H1 (cell line): ENCODE data around the gene DDX31. TPM values are rescaled to one million over a fixed set of nuclear protein-coding genes. Genes with fewer than 3 reads are reported as not detected.
A peak's percentile ranks its signal among the peaks of the same experiment; 100 is the strongest.

Experiments
- CTCF ChIA-PET: fragments of 300-600 bp; sonication (Branson Sonifier 250); formaldehyde crosslinking; loops from one replicate; lab custom pipeline; 2021; ENCODE audit not compliant: partially characterized antibody; lab: Charles Lee
- POLR2A ChIA-PET: fragments of 300-600 bp; sonication (Branson Sonifier 250); formaldehyde crosslinking; loops from one replicate; lab custom pipeline; 2021; ENCODE audit warnings: inconsistent platforms; ENCODE audit not compliant: partially characterized antibody; lab: Charles Lee
- DNase-seq, 2 experiments: peaks; one replicate each; pipeline versions ENCODE4 v3.0.0 to v3.0.0-alpha.2; 2010 to 2022; ENCODE audit warnings: low spot score in 2 of 2, low read depth in 1 of 2, mixed read lengths in 1 of 2
- FAIRE-seq: peaks from 2 replicates; lab custom pipeline; 2011; peaks lifted over from hg19 to GRCh38; lab: Jason Lieb, UNC
- H2AFZ ChIP-seq: 2 replicates; pipeline ENCODE4 v1.8.1; 2012; ENCODE audit warnings: low read length, inconsistent platforms
- H2AK5ac ChIP-seq: 2 replicates; pipeline ENCODE4 v1.6.1; 2013; ENCODE audit warnings: low read depth, low read length
- H2BK120ac ChIP-seq: replicated peaks from 2 replicates; pipeline ENCODE3; 2013; ENCODE audit warnings: low read depth, low read length, inconsistent platforms
- H2BK12ac ChIP-seq: 2 replicates; pipeline ENCODE4 v1.6.1; 2013; ENCODE audit warnings: low read depth, low read length
- H2BK15ac ChIP-seq: 2 replicates; pipeline ENCODE4 v1.6.1; 2013; ENCODE audit warnings: low read length
- H2BK20ac ChIP-seq: 2 replicates; pipeline ENCODE4 v1.6.1; 2013; ENCODE audit warnings: low read length
- H2BK5ac ChIP-seq: 2 replicates; pipeline ENCODE4 v1.6.1; 2013; ENCODE audit warnings: low read depth, low read length
- H3K14ac ChIP-seq: 2 replicates; pipeline ENCODE4 v1.6.1; 2013; ENCODE audit warnings: inconsistent platforms; ENCODE audit not compliant: insufficient read length
- H3K18ac ChIP-seq: 2 replicates; pipeline ENCODE4 v1.6.1; 2013; ENCODE audit warnings: low read length; ENCODE audit errors: extremely low read depth
- H3K23ac ChIP-seq: 2 replicates; pipeline ENCODE4 v1.6.1; 2013; ENCODE audit warnings: inconsistent platforms; ENCODE audit not compliant: insufficient read length
- H3K23me2 ChIP-seq: 2 replicates; pipeline ENCODE4 v1.6.1; 2013; ENCODE audit warnings: low read depth, low read length
- H3K27ac ChIP-seq: 2 replicates; pipeline ENCODE4 v1.6.1; 2011; ENCODE audit warnings: low read depth, low read length, inconsistent platforms
- H3K27me3 ChIP-seq, 4 experiments: replicated peaks in 1 of 4; 1 replicate in 1 of 4; 2 replicates in 3 of 4; pipeline versions ENCODE4 v1.6.1 to v1.8.1; 2011 to 2013; ENCODE audit warnings: low read length in 3 of 4, mild to moderate bottlenecking in 3 of 4, inconsistent platforms in 2 of 4, mixed read lengths in 2 of 4, moderate library complexity in 1 of 4; ENCODE audit not compliant: control insufficient read depth in 3 of 4, insufficient read depth in 3 of 4; ENCODE audit errors: extremely low read depth in 1 of 4
- H3K36me3 ChIP-seq, 4 experiments: 2 replicates each; pipeline versions ENCODE4 v1.6.1 to v1.8.1; 2011 to 2013; ENCODE audit warnings: mild to moderate bottlenecking in 4 of 4, low read length in 3 of 4, moderate library complexity in 2 of 4, control low read depth in 1 of 4, inconsistent platforms in 1 of 4; ENCODE audit not compliant: insufficient read depth in 4 of 4, control insufficient read depth in 2 of 4
- H3K4ac ChIP-seq: replicated peaks from 2 replicates; pipeline ENCODE3; 2013; ENCODE audit warnings: low read length, low read depth, mixed read lengths, inconsistent platforms; ENCODE audit not compliant: insufficient read length
- H3K4me1 ChIP-seq, 4 experiments: replicated peaks in 1 of 4; 1 replicate in 1 of 4; 2 replicates in 3 of 4; pipeline versions ENCODE4 v1.6.1 to v1.8.1; 2011 to 2013; ENCODE audit warnings: low read length in 3 of 4, inconsistent platforms in 2 of 4, mixed read lengths in 1 of 4; ENCODE audit not compliant: insufficient read depth in 4 of 4, control insufficient read depth in 3 of 4
- H3K4me2 ChIP-seq, 2 experiments: 2 replicates each; pipeline versions ENCODE4 v1.6.1 to v1.8.1; 2011 to 2013; ENCODE audit warnings: low read depth in 2 of 2, low read length in 2 of 2, control low read depth in 1 of 2, inconsistent platforms in 1 of 2, mild to moderate bottlenecking in 1 of 2; ENCODE audit not compliant: insufficient read depth in 1 of 2
- H3K4me3 ChIP-seq, 4 experiments: fragments of 200-600, 300-600 bp in 1 of 4; sonication (generic), shearing (Covaris generic), sonication (Bioruptor Twin) in 1 of 4; 2 replicates each; pipeline versions ENCODE4 v1.5.1 to v1.8.1; 2011 to 2016; ENCODE audit warnings: low read length in 4 of 4, low read depth in 3 of 4, control low read depth in 2 of 4, inconsistent platforms in 2 of 4, mild to moderate bottlenecking in 2 of 4, mixed read lengths in 1 of 4, moderate library complexity in 1 of 4; ENCODE audit not compliant: insufficient read depth in 2 of 4; ENCODE audit errors: extremely low read depth in 1 of 4
- H3K56ac ChIP-seq: replicated peaks from 2 replicates; pipeline ENCODE3; 2013; ENCODE audit warnings: low read depth, mild to moderate bottlenecking, mixed read lengths, low read length, inconsistent platforms; ENCODE audit not compliant: insufficient read length
- H3K79me1 ChIP-seq: 2 replicates; pipeline ENCODE4 v1.6.1; 2013; ENCODE audit warnings: low read depth, low read length, control low read depth
- H3K79me2 ChIP-seq, 2 experiments: 2 replicates each; pipeline versions ENCODE4 v1.6.1 to v1.8.1; 2012 to 2013; ENCODE audit warnings: low read length in 2 of 2, mild to moderate bottlenecking in 2 of 2, inconsistent platforms in 1 of 2; ENCODE audit not compliant: insufficient read depth in 2 of 2, control insufficient read depth in 1 of 2
- H3K9ac ChIP-seq, 4 experiments: replicated peaks in 1 of 4; 1 replicate in 1 of 4; 2 replicates in 3 of 4; pipeline versions ENCODE4 v1.6.1 to v1.8.1; 2011 to 2013; ENCODE audit warnings: low read depth in 3 of 4, low read length in 3 of 4, control low read depth in 2 of 4, mild to moderate bottlenecking in 2 of 4, moderate library complexity in 2 of 4, inconsistent platforms in 1 of 4; ENCODE audit errors: extremely low read depth in 1 of 4
- H3K9me3 ChIP-seq, 2 experiments: 2 replicates each; pipeline versions ENCODE4 v1.6.1 to v1.8.1; 2012 to 2013; ENCODE audit warnings: mild to moderate bottlenecking in 2 of 2, moderate library complexity in 2 of 2, control low read depth in 1 of 2, inconsistent platforms in 1 of 2, low read depth in 1 of 2, low read length in 1 of 2, mixed read lengths in 1 of 2; ENCODE audit not compliant: insufficient read depth in 2 of 2
- H4K20me1 ChIP-seq, 2 experiments: replicated peaks in 1 of 2; 2 replicates each; pipeline versions ENCODE3 to v1.8.1; 2011 to 2013; ENCODE audit warnings: inconsistent platforms in 2 of 2, low read length in 2 of 2, mild to moderate bottlenecking in 1 of 2; ENCODE audit not compliant: insufficient read depth in 2 of 2, control insufficient read depth in 1 of 2
- H4K5ac ChIP-seq: 2 replicates; pipeline ENCODE4 v1.6.1; 2013; ENCODE audit warnings: low read length, low read depth, mixed read lengths, inconsistent platforms; ENCODE audit not compliant: insufficient read length
- H4K8ac ChIP-seq: 2 replicates; pipeline ENCODE4 v1.8.0; 2013; ENCODE audit warnings: mild to moderate bottlenecking, moderate library complexity, low read length, inconsistent platforms; ENCODE audit not compliant: insufficient read depth; ENCODE audit errors: extremely low read depth
- H4K91ac ChIP-seq: replicated peaks from 2 replicates; pipeline ENCODE3; 2013; ENCODE audit warnings: low read length, mixed read lengths, inconsistent platforms; ENCODE audit not compliant: insufficient read length
- BACH1 ChIP-seq: IDR thresholded peaks from 2 replicates; pipeline ENCODE4 v1.6.1; 2012; ENCODE audit warnings: low read length, improper control_type of control experiment
- BCL11A ChIP-seq, 2 experiments: IDR thresholded peaks; one replicate each; pipeline ENCODE4 v1.6.1; 2011; ENCODE audit warnings: low read depth in 2 of 2, low read length in 2 of 2, mild to moderate bottlenecking in 2 of 2
- CBX5 ChIP-seq: fragments of 300-800, 300-1000 bp; sonication (generic); IDR thresholded peaks from 2 replicates; pipeline ENCODE4 v1.7.1; 2016; ENCODE audit warnings: antibody characterized with exemption, low read length, low read depth
- CTBP2 ChIP-seq: IDR thresholded peaks from 2 replicates; pipeline ENCODE4 v1.7.0; 2011; ENCODE audit warnings: borderline replicate concordance, mild to moderate bottlenecking, moderate library complexity, mixed read lengths, low read length; ENCODE audit not compliant: insufficient read depth, insufficient read length
- KDM4A ChIP-seq: IDR thresholded peaks from one replicate; pipeline ENCODE4 v1.7.1; 2012; ENCODE audit warnings: low read depth, mild to moderate bottlenecking, moderate library complexity, low read length, inconsistent platforms; ENCODE audit not compliant: severe bottlenecking
- KDM5A ChIP-seq: fragments of 200-600 bp; IDR thresholded peaks from 2 replicates; pipeline ENCODE4 v1.7.1; 2012; ENCODE audit warnings: mild to moderate bottlenecking, low read length, inconsistent platforms, mixed read lengths
- POLR2A ChIP-seq, 2 experiments: IDR thresholded peaks; 1 replicate in 1 of 2; 2 replicates in 1 of 2; pipeline ENCODE4 v1.6.1; 2011; ENCODE audit warnings: low read depth in 2 of 2, low read length in 2 of 2, mild to moderate bottlenecking in 2 of 2; ENCODE audit errors: control extremely low read depth in 1 of 2
- RNF2 ChIP-seq: fragments of 200-900, 300-1000 bp; sonication (generic); IDR thresholded peaks from 2 replicates; pipeline ENCODE4 v1.7.1; 2016; ENCODE audit warnings: borderline replicate concordance, low read depth, mild to moderate bottlenecking, antibody characterized with exemption, low read length; ENCODE audit not compliant: poor library complexity, severe bottlenecking; ENCODE audit errors: missing control alignments
- SRF ChIP-seq: IDR thresholded peaks from 2 replicates; pipeline ENCODE4 v1.6.1; 2011; ENCODE audit warnings: mild to moderate bottlenecking, low read depth, low read length, moderate library complexity
- TAF1 ChIP-seq: IDR thresholded peaks from 2 replicates; pipeline ENCODE4 v1.6.1; 2011; ENCODE audit warnings: mild to moderate bottlenecking, low read depth, low read length
- TBP ChIP-seq: IDR thresholded peaks from 2 replicates; pipeline ENCODE4 v1.6.1; 2011; ENCODE audit warnings: low read depth, low read length, improper control_type of control experiment
- WGBS, 2 experiments: shearing (Covaris generic) in 1 of 2; methylation state at CpG; one replicate each; pipeline versions ENCODE4 v1.1.6 to v1.1.7; 2013 to 2015; ENCODE audit warnings: low lambda C conversion rate in 2 of 2, mixed read lengths in 2 of 2, inconsistent platforms in 1 of 2, low coverage in 1 of 2, missing lambda C conversion rate in 1 of 2; ENCODE audit not compliant: insufficient replicate concordance in 2 of 2, insufficient coverage in 1 of 2, insufficient read length in 1 of 2; ENCODE audit errors: extremely low coverage in 1 of 2, missing lambda C conversion rate in 1 of 2; 5-methylcytosine and 5-hydroxymethylcytosine counted together
- polyA plus RNA-seq, 7 experiments: library from polyadenylated mRNA; depleted of rRNA in 3 of 7; stranded (reverse) in 5 of 7; unstranded in 2 of 7; fragments of >200 nt in 5 of 7; fragments of 200-250 nt in 2 of 7; gene quantifications; 1 replicate in 5 of 7; 2 replicates in 1 of 7; 4 replicates in 1 of 7; pipeline versions ENCODE4 v1.2.1 to v1.2.3, GENCODE V29; 2011 to 2013; ENCODE audit warnings: missing spikeins in 2 of 7, mixed read lengths in 2 of 7
- total RNA-seq: library from RNA; stranded (reverse); fragmentation: NEBNext Ultra II Directional; extraction: Animal tissue kit (Norgen Biotek cat#: 25700); gene quantifications from 2 replicates; pipeline ENCODE4 v1.2.1, GENCODE V29; 2021
- TF ChIP-seq, protein P1 (sequence below): IDR thresholded peaks from 2 replicates; pipeline ENCODE4 v1.6.1; 2011; ENCODE audit warnings: low read length, improper control_type of control experiment

The DDX31 gene
- total and polyA plus RNA-seq, 2 of the 8 experiments (the other 6 are each of a cell fraction or from before 2014, with no cell fraction given), result 9.5 to 23.7 TPM

DNA sequence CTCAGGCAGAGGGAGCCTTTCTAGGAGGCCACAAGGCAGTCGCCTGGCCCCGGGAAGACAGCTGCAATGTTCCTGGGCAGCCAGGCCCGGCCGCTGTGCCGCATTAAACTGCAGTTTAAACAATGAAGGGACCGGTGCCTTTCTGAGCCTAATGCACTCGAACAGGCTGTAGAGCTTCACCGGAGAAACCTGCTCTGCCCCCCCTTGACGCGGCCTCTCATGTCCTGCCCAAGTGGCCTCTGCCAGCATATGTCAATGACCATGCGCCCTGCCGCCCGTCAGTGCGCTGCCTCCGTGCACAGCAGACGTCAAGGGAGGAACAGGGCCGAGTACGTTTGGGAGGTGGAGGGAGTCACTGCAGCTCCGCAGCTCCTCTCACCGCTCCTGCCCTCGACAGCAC is 125.8 kb downstream of the DDX31 start:
- H3K23me2 ChIP-seq, result peaks cover 4% of the 10 kb centered on the region; the same call in 1 of the 2 replicates
- no peaks in the 10 kb centered on the region for H3K79me2 ChIP-seq
- no peaks in the 10 kb centered on the region; a peak in 1 of 7 replicates for H3K27me3 ChIP-seq
- H3K79me1 ChIP-seq, result no peaks in the 10 kb centered on the region
- H3K4me3 ChIP-seq, result no peak overlapping the region
- H3K14ac ChIP-seq, result no peak overlapping the region
- H4K5ac ChIP-seq, result no peak overlapping the region
- DNase-seq, result no peak
- ChIA-PET POLR2A (no interaction called here), CTCF (interaction anchor here (0.9 to 1.9 kb wide), 6 partner anchors 9 to 256 kb away, joined by 3 to 6 read pairs (median 3); no protein-coding TSS in a partner anchor)
- H3K9ac ChIP-seq, result no peak overlapping the region
- H3K9me3 ChIP-seq, result no peaks in the 10 kb centered on the region
- no peak overlapping the region for H3K23ac ChIP-seq
- H2AFZ ChIP-seq, result 0 out of 2 replicates have a peak overlapping the region, but pooled peaks have one; percentile 12
- H3K36me3 ChIP-seq, result no peaks in the 10 kb centered on the region
- no peak overlapping the region for H2BK120ac ChIP-seq
- peaks cover 0 to 7% (median 5%) of the 10 kb centered on the region in 4 experiments; a peak in 5 of 7 replicates for H3K4me1 ChIP-seq
- no peak overlapping the region for H3K56ac ChIP-seq
- H2BK20ac ChIP-seq, result no peak overlapping the region
- H2BK15ac ChIP-seq, result no peak overlapping the region
- no peak overlapping the region for H3K27ac ChIP-seq
- H3K4ac ChIP-seq, result no peak overlapping the region
- no peak overlapping the region for H2AK5ac ChIP-seq
- no peak for FAIRE-seq
- no peak overlapping the region for H2BK5ac ChIP-seq
- H3K4me2 ChIP-seq, result no peak overlapping the region
- H4K91ac ChIP-seq, result no peak overlapping the region
- no peak overlapping the region for H2BK12ac ChIP-seq
- no peak overlapping the region for H3K18ac ChIP-seq
- no peak overlapping the region for H4K8ac ChIP-seq
- H4K20me1 ChIP-seq, result no peaks in the 10 kb centered on the region
- WGBS, 2 experiments, result 90% methylated on average over 21 of the region's 21 CpGs; no CpG with 5 or more reads in 1 of the 2 experiments
- TF ChIP-seq TAF1, result no peak
- no peak for TF ChIP-seq BACH1
- TF ChIP-seq KDM5A, result no peak
- no peak for TF ChIP-seq POLR2A (IDR thresholded peaks at IDR 0.05; ENCODE audit: control extremely low read depth in 1 of 2, low read depth in 2 of 2, low read length in 2 of 2)
- TF ChIP-seq TBP, result no peak
- no peak for TF ChIP-seq CTBP2
- TF ChIP-seq, protein P1, sequence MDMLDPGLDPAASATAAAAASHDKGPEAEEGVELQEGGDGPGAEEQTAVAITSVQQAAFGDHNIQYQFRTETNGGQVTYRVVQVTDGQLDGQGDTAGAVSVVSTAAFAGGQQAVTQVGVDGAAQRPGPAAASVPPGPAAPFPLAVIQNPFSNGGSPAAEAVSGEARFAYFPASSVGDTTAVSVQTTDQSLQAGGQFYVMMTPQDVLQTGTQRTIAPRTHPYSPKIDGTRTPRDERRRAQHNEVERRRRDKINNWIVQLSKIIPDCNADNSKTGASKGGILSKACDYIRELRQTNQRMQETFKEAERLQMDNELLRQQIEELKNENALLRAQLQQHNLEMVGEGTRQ, result no peak
- TF ChIP-seq RNF2, result no peak
- no peak for TF ChIP-seq KDM4A
- no peak for TF ChIP-seq BCL11A (IDR thresholded peaks at IDR 0.05; ENCODE audit: low read depth in 2 of 2, low read length in 2 of 2)
- no peak for TF ChIP-seq CBX5
- no peak for TF ChIP-seq SRF
